NCI-H748 (cell line): Measurements from ENCODE around the gene ZNF229.
A peak's percentile ranks its signal among the peaks of the same experiment; 100 is the strongest.
"Not testable (repeated sequence)": the region's sequence is repeated elsewhere in the genome, so short reads cannot be mapped to it uniquely, and the experiment has no call there.

ENCODE experiments used
- DNase-seq: peaks from one replicate; lab custom pipeline; 2025; ENCODE audit not compliant: unreplicated experiment; lab: John Stamatoyannopoulos, UW

The ZNF229 gene

DNA sequence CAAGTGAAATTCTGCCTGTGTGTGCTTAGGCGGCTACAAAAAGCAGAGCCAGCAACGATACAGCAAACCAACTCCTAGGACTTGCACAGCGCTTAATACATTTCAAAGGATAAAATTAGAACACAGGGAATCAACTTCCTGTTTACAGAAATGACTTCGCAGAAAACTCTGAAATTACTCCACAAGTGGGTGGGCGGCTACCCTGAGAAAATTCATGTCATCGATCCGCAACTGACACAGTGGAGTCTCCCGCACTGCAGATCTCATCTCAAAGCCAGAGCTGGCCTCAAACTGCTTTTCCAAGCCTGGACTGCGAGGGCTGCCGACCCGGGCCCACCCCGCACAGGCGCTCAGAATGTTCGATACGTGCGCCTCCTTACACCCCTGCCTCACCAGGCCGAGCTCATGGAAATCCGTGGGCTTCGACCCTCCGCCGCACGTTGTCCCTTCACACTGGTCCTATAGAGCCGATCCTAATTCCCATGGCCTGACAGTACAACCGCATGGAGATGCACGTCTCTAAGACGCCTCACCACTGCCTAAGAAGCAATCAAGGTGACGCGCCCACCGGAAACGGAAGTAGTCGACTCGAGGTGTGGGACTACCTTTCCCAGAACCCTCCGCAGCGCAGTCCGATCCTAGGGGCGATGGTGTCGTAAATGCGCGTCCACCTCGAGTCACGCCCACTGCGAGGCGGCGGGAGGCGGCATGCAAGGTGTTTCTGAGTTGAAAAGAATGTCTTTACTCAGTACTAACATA, at the start of gene ZNF229:
Gene ZNF229 (minus strand): TSS at position 557 of the 759 bp plus-strand sequence. CDS start 5,625 bp downstream, outside the sequence.
- peak; percentile 98 for DNase-seq

DNA sequence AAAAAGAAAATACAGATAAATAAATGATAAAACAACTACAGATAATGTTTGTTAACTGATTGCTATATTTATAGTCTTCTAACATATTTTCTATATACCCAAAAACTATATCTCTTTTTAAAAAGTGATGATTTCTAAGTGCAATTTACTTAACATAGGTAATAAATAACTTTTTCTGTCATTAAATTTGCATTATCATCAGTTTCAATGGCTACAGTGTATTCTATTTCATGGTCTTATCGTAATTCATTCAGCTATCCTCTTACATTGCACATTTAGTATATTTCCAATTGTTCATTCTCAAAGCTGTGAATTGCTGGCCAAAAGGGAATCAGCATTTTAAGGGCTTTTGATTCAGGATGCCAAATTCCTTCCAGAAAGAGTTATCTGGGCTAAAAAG, 48.4 kb upstream of the ZNF229 start:
- no peak for DNase-seq

DNA sequence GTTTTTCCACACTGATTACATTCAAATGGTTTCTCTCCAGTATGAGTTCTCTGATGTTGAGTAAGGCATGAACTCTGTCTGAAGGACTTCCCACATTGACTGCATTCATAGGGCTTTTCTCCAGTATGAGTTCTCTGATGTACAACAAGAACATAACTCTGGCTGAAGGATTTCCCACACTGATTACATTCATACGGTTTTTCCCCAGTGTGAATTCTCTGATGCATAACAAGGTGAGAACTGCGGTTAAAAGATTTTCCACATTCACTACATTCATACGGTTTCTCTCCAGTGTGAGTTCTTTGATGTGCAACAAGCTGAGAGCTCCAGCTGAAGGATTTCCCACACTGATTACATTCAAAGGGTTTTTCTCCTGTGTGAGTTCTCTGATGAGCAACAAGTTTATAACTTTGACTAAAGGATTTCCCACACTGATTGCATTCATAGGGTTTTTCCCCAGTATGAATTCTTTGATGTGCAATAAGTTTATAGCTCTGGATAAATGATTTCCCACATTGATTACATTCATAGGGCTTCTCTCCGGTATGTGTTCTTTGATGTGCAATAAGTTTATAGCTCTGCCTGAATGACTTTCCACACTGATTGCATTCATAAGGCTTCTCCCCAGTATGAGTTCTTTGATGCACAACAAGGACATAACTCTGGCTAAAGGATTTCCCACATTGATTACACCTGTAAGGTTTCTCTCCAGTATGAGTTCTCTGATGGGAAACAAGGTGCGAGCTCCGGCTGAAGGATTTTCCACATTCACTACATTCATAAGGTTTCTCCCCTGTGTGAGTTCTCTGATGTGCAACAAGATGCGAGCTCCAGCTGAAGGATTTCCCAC, 28.5 kb upstream of the ZNF229 start:
- peak; percentile 73 for DNase-seq

DNA sequence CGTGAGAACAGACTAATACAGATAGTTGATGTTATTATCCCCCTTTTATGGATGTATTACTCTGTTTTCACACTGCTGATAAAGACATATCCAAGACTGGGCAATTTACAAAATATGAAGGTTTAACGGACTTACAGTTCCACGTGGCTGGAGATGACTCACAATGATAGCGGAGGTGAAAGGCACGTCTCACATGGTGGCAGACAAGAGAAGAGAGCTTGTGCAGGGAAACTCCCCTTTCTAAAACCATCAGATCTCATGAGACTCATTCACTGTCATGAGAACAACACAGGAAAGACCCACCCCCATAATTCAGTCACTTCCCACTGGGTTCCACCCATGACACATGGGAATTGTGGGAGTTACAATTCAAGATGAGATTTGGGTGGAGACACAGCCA, 20.5 kb upstream of the ZNF229 start:
- not testable (repeated sequence) for DNase-seq

DNA sequence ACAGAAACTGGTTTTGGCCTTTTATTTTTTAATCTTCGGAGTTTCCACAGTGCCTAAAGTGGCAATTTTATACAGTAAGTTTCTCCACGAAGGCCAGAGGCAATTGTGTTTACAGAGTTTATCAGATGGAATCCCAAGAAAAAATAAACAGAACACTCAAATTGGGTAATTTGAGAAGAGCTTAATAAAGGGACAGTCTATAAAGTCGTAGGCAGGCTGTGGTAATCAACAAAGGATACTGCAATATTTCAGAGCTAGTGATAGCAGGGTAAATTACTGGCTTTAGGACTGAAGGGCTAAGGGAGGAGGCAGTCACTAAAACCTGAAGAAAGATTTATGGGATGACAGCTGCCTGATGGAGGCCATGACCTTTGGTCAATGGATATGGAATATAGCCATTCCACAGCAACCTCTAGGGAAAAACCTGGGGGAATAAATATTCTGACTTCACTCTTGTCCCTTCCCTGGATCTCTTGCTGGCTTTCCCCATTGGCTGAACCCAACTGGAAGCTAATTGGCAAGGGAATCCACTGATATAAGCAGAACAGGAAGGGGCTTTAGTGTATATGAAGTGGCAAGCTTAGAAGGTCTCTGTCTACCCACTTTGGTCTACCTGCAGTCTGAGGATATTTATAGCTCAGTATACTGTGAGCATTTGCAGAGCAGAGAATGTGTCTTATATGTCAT, 14.5 kb upstream of the ZNF229 start:
- not testable (repeated sequence) for DNase-seq

DNA sequence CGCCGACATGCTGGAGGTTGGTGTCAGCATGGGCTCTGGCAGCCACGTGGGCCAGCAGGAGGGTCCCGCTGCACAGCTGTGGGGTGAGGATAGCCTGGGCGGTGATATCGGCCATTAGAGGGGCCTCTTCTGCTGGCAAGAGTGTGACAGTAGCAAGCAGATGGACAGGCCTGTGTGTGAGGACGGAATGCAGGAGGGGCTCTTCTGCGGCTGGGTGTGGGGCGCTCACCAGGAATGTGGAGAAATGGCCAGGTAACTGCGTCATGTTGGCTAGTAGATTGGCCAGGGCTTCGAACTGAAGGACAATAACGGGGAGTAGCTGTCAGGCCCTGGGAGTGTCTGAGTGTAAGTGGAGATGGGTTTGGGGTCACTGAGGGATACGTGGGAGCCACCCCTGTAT, 7.7 kb upstream of the ZNF229 start:
- DNase-seq, result not testable (repeated sequence)

DNA sequence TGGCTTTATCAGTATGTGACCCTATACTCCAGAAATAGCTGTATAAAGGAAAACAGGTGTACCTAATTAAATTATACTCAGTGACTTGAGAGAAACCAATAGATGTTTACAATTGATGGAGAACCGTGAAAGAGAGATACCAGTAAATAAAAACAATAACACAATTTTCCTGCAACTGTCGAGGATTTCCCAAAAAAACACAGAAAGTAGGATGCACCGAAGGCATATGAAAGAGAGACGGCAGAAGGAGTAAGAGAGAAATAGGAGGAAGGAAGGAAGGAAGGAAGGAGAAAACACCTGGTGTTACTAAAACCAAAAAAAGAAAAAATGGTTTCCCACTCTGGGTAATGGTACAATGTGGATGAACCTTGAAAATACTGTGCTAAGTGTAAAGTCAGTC, 6.8 kb upstream of the ZNF229 start:
- no peak for DNase-seq

DNA sequence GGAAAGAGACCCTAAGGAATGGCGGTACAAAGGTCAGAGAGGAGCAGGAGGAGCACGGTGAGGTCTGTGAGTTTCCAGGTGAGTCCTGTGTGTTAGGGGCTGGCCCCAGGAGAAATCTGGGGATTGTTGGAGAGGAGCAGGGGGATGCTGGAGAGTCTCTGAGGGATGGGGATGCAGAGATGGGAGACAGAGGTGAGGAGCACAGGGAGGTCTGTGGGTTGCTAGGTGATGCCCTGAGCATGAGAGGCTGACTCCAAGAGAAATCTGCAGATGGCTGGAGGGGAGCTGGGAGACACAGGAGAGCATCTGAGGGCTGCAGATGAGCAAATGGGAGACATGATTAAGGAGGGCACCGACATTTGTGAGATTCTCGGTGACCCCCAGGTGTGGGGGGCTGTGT, 4.1 kb upstream of the ZNF229 start:
- no peak for DNase-seq

DNA sequence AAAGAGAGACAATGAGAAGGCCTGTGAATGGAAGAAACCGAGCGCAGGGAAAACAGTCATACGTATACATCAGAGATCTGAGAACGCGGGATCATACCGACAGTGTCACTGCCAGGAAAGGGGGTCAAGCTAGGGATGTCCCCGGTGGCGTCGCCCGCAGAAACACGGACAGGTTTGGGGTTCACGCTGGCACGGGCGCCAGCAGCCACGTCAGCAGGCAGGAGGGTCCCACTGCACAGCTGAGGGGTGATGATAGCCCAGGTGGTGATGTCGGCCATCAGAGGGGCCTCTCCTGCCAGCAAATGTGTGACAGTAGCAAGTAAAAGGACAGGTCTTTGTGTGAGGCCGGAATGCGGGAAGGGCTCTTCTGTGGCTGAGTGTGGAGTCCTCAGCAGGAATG, 3.4 kb upstream of the ZNF229 start:
- DNase-seq, result no peak

DNA sequence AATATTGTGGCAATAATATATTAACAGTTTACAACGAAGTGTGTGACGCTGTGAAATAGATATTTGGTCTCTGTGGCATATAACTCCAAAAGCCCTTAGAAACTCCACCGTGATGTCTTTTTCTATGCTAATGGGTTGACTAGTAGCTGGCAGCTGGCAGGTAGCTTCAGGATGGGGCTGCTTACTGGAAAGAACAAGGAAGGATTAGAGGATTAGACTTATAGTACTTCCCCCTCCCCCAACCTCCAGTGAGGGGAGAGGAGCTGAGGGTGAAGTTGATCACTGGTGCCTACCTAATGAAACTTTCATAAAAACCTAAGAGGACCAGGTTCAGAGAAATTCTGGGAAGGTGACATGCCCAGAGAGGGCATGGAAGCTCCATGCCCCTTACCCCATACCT, 9.8 kb downstream of the ZNF229 start:
- DNase-seq, result no peak

DNA sequence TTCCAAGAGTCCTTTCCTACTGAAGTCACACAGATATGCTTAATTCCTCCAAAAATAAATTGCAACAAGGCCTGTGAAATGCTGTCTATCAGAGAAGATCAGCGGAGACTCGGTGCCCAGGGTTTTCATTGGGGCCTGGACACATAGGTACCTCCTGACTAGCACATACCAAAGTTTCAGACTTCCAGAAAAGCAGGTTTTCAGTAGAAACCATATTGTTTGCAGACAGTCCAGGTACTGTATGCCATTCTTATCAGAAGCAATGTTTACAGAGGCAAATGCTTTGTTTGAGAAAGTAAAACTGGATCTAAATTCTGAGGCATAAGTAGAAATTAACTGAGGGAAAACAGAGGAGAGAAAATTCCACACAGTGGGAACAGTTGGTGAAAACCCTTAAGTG, 12.8 kb downstream of the ZNF229 start:
- no peak for DNase-seq

DNA sequence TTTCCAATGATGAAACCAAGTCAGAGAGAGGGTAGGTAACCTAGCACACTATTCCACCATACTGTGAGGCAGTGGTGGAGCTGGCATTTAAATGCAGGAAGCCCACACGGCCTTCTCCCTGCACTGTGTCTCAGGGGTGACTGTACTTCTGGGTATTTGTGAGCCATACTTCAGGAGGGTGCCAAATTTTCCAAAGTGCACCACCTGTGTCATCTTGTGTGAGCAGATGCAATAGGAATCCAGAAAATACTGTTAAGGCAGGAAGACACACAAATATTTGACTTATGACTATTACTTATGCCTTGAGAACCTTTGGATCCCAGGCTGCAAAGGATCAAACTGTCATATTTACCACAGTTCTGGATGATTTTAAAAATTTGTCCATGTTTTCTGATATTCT, 17.3 kb downstream of the ZNF229 start:
- DNase-seq, result no peak

DNA sequence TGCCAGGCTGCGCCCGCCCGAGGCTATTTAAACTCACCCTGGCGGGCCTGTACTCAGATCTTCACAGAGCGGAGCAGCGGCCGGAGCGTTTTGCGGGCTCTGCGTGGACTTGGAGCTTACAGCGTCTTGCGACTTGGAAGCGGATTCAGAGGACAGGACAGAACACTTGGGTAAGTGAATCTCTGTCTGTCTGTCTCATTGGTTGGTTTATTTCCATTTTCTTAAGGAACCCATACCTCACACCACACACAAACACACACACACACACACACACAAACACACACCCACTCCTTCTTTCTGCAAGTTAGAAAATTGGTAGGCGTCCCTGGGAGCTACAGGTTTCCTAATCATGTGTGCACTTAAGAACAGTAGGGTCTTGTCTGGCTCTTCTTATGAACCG, 32.7 kb downstream of the ZNF229 start:
- DNase-seq, result not testable (repeated sequence)

DNA sequence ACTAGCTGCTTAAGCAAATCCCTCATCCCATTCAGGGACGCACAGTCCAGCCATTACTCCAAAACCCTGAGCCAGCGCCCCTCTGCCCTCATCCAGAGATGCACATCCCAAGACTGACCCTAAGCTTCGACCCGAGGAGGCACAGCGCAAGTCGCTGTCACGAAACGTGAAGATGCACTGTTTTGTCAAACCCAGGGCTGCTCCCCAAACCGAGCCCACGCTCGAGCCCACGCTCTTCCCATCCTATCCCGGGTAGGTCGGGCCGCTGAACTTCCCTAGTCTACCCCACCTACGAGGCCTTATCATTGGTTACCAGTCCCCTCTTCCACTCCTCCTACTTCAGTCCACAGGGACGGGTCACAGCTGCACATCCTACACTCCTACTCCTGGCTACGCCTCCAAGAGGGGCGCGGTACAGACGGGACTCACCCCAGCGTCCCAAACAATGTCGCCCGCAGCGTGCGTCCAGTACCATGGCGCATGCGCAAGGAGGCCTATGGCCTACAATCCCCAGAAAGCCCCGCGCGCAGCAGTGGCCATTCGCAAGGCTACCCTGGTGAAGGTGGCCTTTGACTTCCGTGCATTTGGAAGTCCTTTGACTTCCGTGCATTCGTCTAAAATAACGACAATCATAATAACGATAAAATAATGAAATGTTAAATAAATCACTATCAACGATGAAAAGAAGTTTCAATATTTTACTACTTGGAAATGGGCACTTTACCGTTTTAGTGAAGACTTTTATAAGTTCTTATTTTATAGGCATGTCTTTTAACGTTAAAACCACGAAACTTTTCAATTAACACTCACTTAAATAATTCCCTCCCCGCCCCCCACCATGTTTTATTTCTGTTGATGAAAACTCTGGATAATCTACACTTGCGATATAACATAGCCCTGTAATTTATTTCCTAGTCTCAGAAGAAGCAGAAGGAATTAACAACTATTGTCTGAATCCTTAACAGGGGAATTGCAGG, 46.8 kb downstream of the ZNF229 start, which contains the start of gene ZNF285:
Gene ZNF285 (minus strand): TSS at position 470 of the 977 bp plus-strand sequence. CDS start 4,395 bp downstream, outside the sequence.
- DNase-seq, result no peak

DNA sequence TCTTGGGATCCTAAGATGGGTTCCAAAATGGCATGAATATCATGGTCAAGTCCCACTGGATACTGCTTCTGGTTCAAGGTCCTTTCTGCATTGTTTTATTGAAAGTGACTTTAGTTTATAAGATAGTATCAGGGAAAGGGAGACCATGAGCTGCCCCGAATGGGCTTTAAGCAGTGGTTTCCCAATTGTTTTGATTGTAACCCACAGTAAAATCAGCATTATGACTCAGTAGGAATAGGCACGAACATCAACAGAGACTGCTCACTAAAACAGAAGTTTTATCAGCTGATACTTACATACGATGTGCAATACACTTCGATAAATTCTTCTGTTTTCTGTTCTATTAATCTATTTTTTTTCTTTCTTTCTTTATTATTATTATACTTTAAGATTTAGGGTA, 59.0 kb downstream of the ZNF229 start:
- not testable (repeated sequence) for DNase-seq
